Kidney (tissue), 2 donors: ENCODE measurements around the gene TMEM63A. TPM values are rescaled to one million over a fixed set of nuclear protein-coding genes. Genes with fewer than 3 reads are reported as not detected.

Experiments
- microRNA-seq: library from miRNA; unstranded; fragments of <30 nt; microRNA quantifications from one replicate; pipeline ENCODE4 v1.2.0, GENCODE V29; 2020
- polyA plus RNA-seq: library from polyadenylated mRNA; stranded (reverse); fragments of 350-450 nt; fragmentation: Illumina TruSeq; extraction: RNeasy Lipid Tissue Mini Kit (QIAGEN cat#74804); gene quantifications from one replicate; pipeline ENCODE4 v1.2.3, GENCODE V29; 2014; ENCODE audit warnings: low read depth, low replicate concordance; ENCODE audit not compliant: insufficient read depth
- total RNA-seq: library from RNA; stranded (reverse); fragmentation: NEBNext Ultra II Directional; extraction: Animal tissue kit (Norgen Biotek cat#: 25700); gene quantifications from one replicate; pipeline ENCODE4 v1.2.1, GENCODE V29; 2021
- donor health status: DM: yes; HTN: yes; CAD: no.

TMEM63A gene
- total and polyA plus RNA-seq, 2 donors from 2014 or later, result 25.5 to 159 TPM

Small RNA genes within 50 kb of the gene (microRNA-seq; reads per million reads assigned to microRNA genes)
- not detected for gene MIR6741

Other genes starting within 250 kb of the TMEM63A start
- 42.3 TPM for gene ENAH, start 229.3 kb downstream of the TMEM63A start, total RNA-seq
- gene ENAH, start 229.3 kb downstream of the TMEM63A start, polyA plus RNA-seq, result 6.2 TPM
- gene SRP9, start 104.6 kb downstream of the TMEM63A start, total RNA-seq, result 199 TPM
- 307 TPM for gene SRP9, start 104.6 kb downstream of the TMEM63A start, polyA plus RNA-seq
- gene EPHX1, start 72.3 kb downstream of the TMEM63A start, total RNA-seq, result 78.6 TPM
- gene EPHX1, start 72.3 kb downstream of the TMEM63A start, polyA plus RNA-seq, result 178 TPM
- 8.6 TPM for gene LEFTY1, start 6.8 kb upstream of the TMEM63A start, total RNA-seq
- gene LEFTY1, start 6.8 kb upstream of the TMEM63A start, polyA plus RNA-seq, result 0.41 TPM
- gene PYCR2, start 41.9 kb upstream of the TMEM63A start, total RNA-seq, result 79.3 TPM
- 72.4 TPM for gene PYCR2, start 41.9 kb upstream of the TMEM63A start, polyA plus RNA-seq
- gene LEFTY2, start 58.8 kb upstream of the TMEM63A start, total RNA-seq, result 0.13 TPM
- gene LEFTY2, start 58.8 kb upstream of the TMEM63A start, polyA plus RNA-seq, result 0.28 TPM
- gene SDE2, start 117.0 kb upstream of the TMEM63A start, total RNA-seq, result 19.2 TPM
- gene SDE2, start 117.0 kb upstream of the TMEM63A start, polyA plus RNA-seq, result 3.4 TPM
- 524 TPM for gene H3-3A, start 180.3 kb upstream of the TMEM63A start, total RNA-seq
- 404 TPM for gene H3-3A, start 180.3 kb upstream of the TMEM63A start, polyA plus RNA-seq